Measurements from ENCODE around the gene CYP24A1.

The CYP24A1 gene

DNA sequence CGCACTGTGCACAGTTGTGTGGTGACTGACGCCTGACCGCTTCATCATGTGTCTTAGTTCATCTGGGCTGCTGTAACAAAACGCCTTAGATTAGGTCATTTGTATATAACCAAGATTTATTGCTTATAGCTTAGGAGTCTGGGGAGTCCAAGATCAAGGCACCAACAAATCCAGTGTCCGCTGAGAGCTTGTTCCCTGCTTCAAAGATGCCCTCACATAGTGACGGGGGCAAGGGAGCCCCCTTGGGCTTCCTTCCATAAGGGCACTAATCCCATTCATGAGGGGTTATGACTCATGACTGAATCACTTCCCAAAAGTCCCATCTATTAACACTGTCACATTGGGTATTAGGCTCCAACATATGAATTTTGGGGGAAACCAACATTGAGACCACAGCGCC is 34.6 kb downstream of the CYP24A1 start:
- no peaks in the 10 kb centered on the region for H3K4me1 ChIP-seq
- peaks cover 29% of the 10 kb centered on the region for H3K27me3 ChIP-seq
- no peak overlapping the region for H3K4me3 ChIP-seq (ENCODE audit: low read depth, low read length)
- no peaks in the 10 kb centered on the region for H3K9me3 ChIP-seq
- no peak for DNase-seq
- H3K36me3 ChIP-seq, result no peaks in the 10 kb centered on the region
- TF ChIP-seq, protein P1, sequence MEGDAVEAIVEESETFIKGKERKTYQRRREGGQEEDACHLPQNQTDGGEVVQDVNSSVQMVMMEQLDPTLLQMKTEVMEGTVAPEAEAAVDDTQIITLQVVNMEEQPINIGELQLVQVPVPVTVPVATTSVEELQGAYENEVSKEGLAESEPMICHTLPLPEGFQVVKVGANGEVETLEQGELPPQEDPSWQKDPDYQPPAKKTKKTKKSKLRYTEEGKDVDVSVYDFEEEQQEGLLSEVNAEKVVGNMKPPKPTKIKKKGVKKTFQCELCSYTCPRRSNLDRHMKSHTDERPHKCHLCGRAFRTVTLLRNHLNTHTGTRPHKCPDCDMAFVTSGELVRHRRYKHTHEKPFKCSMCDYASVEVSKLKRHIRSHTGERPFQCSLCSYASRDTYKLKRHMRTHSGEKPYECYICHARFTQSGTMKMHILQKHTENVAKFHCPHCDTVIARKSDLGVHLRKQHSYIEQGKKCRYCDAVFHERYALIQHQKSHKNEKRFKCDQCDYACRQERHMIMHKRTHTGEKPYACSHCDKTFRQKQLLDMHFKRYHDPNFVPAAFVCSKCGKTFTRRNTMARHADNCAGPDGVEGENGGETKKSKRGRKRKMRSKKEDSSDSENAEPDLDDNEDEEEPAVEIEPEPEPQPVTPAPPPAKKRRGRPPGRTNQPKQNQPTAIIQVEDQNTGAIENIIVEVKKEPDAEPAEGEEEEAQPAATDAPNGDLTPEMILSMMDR (IDR thresholded peaks at IDR 0.05; ENCODE audit: low read depth, low read length), result no peak

DNA sequence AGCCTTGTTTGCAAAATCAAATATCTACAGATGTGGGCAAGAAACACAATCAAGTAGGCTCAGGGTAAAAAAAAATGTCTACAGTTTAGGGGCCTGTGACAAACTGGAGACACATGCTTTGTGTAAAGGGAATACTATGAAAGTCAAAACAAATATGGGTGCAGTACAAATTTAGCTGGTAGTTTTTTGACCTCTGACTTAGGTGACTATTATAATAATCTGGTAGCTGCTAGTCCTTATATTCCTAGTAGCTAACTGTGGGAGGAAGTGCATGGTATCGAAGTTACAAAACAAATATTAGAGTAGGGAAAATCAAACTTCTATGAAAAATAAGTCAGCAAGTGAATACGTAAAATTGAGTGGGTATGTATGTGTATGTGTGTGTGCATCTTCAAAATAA is 35.4 kb downstream of the CYP24A1 start:
- Histone ChIP-seq H3K36me3 (no peaks in the 10 kb centered on the region), H3K4me1 (no peaks in the 10 kb centered on the region), H3K27me3 (peaks cover 29% of the 10 kb centered on the region), H3K4me3 (ENCODE audit: low read depth, low read length) (no peak overlapping the region), H3K9me3 (no peaks in the 10 kb centered on the region)
- TF ChIP-seq, protein P1 (IDR thresholded peaks at IDR 0.05; ENCODE audit: low read depth, low read length), result no peak
- no peak for DNase-seq

DNA sequence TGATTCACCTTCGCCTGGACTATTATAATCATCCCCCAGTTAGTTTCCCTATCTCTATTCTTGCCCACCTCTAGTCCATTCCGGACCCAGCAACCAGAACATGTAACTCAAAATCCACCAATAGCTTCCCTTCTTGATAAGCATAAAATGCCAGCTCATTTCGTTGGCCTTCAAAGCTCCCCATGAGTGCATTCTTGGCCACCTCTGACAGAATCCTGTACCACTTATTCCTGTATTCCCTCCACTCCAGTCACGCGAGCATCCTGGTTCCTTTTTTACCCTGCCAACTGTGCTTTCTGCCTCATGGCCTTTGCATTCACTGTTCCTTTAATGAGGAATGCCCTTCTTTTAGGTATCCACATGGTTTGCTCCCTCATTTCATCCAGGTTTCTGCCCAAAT is 36.7 kb downstream of the CYP24A1 start:
- TF ChIP-seq, protein P1 (IDR thresholded peaks at IDR 0.05; ENCODE audit: low read depth, low read length), result no peak
- DNase-seq, result no peak
- H3K4me3 ChIP-seq (ENCODE audit: low read depth, low read length), result no peak overlapping the region
- H3K27me3 ChIP-seq, result peaks cover 23% of the 10 kb centered on the region
- no peaks in the 10 kb centered on the region for H3K4me1 ChIP-seq
- H3K9me3 ChIP-seq, result no peaks in the 10 kb centered on the region
- no peaks in the 10 kb centered on the region for H3K36me3 ChIP-seq

GRCh38 chr20:54134445-54135220 is 39.2 kb downstream of the CYP24A1 start:
- Histone ChIP-seq H3K27me3 (peaks cover 13% of the 10 kb centered on the region; the same call in 1 of the 2 replicates), H3K4me1 (no peaks in the 10 kb centered on the region), H3K9me3 (no peaks in the 10 kb centered on the region), H3K4me3 (ENCODE audit: low read depth, low read length) (no peak overlapping the region), H3K36me3 (no peaks in the 10 kb centered on the region)
- DNase-seq, result no peak
- TF ChIP-seq, protein P1 (IDR thresholded peaks at IDR 0.05; ENCODE audit: low read depth, low read length), result no peak

GRCh38 chr20:54133434-54134427 is 40.1 kb downstream of the CYP24A1 start:
- DNase-seq, result no peak
- Histone ChIP-seq H3K9me3 (no peaks in the 10 kb centered on the region), H3K36me3 (no peaks in the 10 kb centered on the region), H3K4me1 (no peaks in the 10 kb centered on the region), H3K27me3 (peaks cover 7% of the 10 kb centered on the region; the same call in 1 of the 2 replicates), H3K4me3 (ENCODE audit: low read depth, low read length) (no peak overlapping the region)
- TF ChIP-seq, protein P1 (IDR thresholded peaks at IDR 0.05; ENCODE audit: low read depth, low read length), result no peak

All from BE2C (cell line).